Smooth muscle cell of the umbilical artery (primary cell): ENCODE results near the gene C1orf185. TPM values are rescaled to one million over a fixed set of nuclear protein-coding genes. Genes with fewer than 3 reads are reported as not detected.

Experiments used
- total RNA-seq: library from RNA; depleted of rRNA; stranded (reverse); fragments of >200 nt; gene quantifications from 2 replicates; pipeline ENCODE4 v1.2.3, GENCODE V29; 2014

The C1orf185 gene
- total RNA-seq, result not detected in 2 replicates

DNA sequence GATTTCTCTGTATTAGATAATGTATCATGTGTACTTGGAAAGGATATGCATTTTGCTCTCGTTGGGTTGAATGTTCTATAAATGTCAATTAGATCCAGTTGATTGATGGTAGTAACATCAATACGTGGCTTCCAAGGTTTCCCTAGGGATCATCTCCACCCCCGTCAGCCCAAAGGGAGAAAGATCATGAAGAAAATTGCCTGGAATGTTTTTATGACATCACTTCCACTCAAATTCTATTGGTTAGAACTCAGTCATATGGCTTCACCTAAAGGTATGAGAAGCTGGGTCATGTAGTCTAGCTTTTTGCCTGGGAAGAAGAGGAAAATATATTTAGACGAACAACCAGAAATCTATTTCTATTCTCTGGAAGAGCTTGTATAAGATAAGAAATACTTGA, at the start of gene C1orf185:
C1orf185 (plus strand) TSS at position 253 of the 400 bp plus-strand sequence; CDS start at position 259, 6 bp downstream.

Other genes starting within 250 kb of the C1orf185 start
- gene FAF1, start 142.0 kb upstream of the C1orf185 start, total RNA-seq, result 48.1 and 69.5 TPM in 2 replicates
- 3.1 and 3.9 TPM in 2 replicates for gene CDKN2C, start 132.0 kb upstream of the C1orf185 start, total RNA-seq
- gene RNF11, start 134.0 kb downstream of the C1orf185 start, total RNA-seq, result 91.8 and 104 TPM in 2 replicates
- gene TTC39A, start 228.3 kb downstream of the C1orf185 start, total RNA-seq, result 0.30 and 0.51 TPM in 2 replicates